ENCODE data around the gene EPB41. TPM values are rescaled to one million over a fixed set of nuclear protein-coding genes. Genes with fewer than 3 reads are reported as not detected.

Gene EPB41
- total and polyA plus RNA-seq, 2 of the 8 experiments (the other 6 are each of a cell fraction or from before 2014, with no cell fraction given), result 36.7 to 109 TPM

GRCh38 chr1:28914228-28915030 is at the start of gene EPB41 (continued):
- TF ChIP-seq SIN3A (conservative IDR thresholded peaks at IDR 0.05 in 1 of 2, IDR thresholded peaks at IDR 0.05 in 1 of 2; ENCODE audit: low read depth in 1 of 2, low read length in 2 of 2), result peak; percentile 30 to 37; a peak in 2 of 4 replicates
- no peak for TF ChIP-seq CBX8 (IDR thresholded peaks at IDR 0.05; ENCODE audit: borderline replicate concordance, low read depth, low read length)
- no peak for TF ChIP-seq RNF2 (IDR thresholded peaks at IDR 0.05; ENCODE audit: borderline replicate concordance, low read depth, low read length, missing control alignments, poor library complexity, severe bottlenecking)
- TF ChIP-seq JUN (IDR thresholded peaks at IDR 0.05; ENCODE audit: low read depth, low read length), result no peak
- no peak for TF ChIP-seq KDM1A (IDR thresholded peaks at IDR 0.05; ENCODE audit: borderline replicate concordance, low read length)
- TF ChIP-seq FOSL1 (IDR thresholded peaks at IDR 0.05; ENCODE audit: insufficient read depth, low read depth, low read length), result no peak
- no peak for TF ChIP-seq CHD1 (IDR thresholded peaks at IDR 0.05; ENCODE audit: low read depth, low read length)
- no peak for TF ChIP-seq ZNF274 (IDR thresholded peaks at IDR 0.05; ENCODE audit: borderline replicate concordance, extremely low read depth, low read length)
- TF ChIP-seq SUZ12 (IDR thresholded peaks at IDR 0.05; ENCODE audit: low read length), result no peak
- peak; percentile 78 to 90 for TF ChIP-seq POLR2A (IDR thresholded peaks at IDR 0.05; ENCODE audit: control extremely low read depth in 1 of 2, low read depth in 2 of 2, low read length in 2 of 2)
- peak; percentile 42 for TF ChIP-seq ASH2L (IDR thresholded peaks at IDR 0.05; ENCODE audit: low read length)
- TF ChIP-seq RXRA (IDR thresholded peaks at IDR 0.05; ENCODE audit: insufficient read depth, low read depth, low read length), result no peak
- no peak for TF ChIP-seq GTF2F1 (IDR thresholded peaks at IDR 0.05; ENCODE audit: borderline replicate concordance, low read depth, low read length)
- no peak for TF ChIP-seq BACH1 (IDR thresholded peaks at IDR 0.05; ENCODE audit: low read length)
- TF ChIP-seq BCL11A (IDR thresholded peaks at IDR 0.05; ENCODE audit: low read depth in 2 of 2, low read length in 2 of 2), result no peak
- TF ChIP-seq SIX5 (IDR thresholded peaks at IDR 0.05; ENCODE audit: low read depth, low read length), result no peak
- peak; percentile 92 for TF ChIP-seq KDM4A (IDR thresholded peaks at IDR 0.05; ENCODE audit: low read depth, low read length, severe bottlenecking)
- no peak for TF ChIP-seq TCF12 (IDR thresholded peaks at IDR 0.05; ENCODE audit: low read depth, low read length)
- TF ChIP-seq SIRT6 (IDR thresholded peaks at IDR 0.05; ENCODE audit: low read length), result no peak
- no peak; a peak in 1 of 4 replicates for TF ChIP-seq HDAC2 (IDR thresholded peaks at IDR 0.05; ENCODE audit: borderline replicate concordance in 1 of 2, low read depth in 2 of 2, low read length in 2 of 2)
- TF ChIP-seq CEBPB (IDR thresholded peaks at IDR 0.05; ENCODE audit: low read depth, low read length), result no peak
